NCI-H146 treated with DMSO at 0.1 percent for 48 hours (cell line): ENCODE data around the gene CCT2.
A peak's percentile ranks its signal among the peaks of the same experiment; 100 is the strongest.

Experiments used
- DNase-seq: peaks from one replicate; lab custom pipeline; 2025; ENCODE audit not compliant: unreplicated experiment; lab: John Stamatoyannopoulos, UW

CCT2 gene

GRCh38 chr12:69639400-69640016 lies 54.2 kb downstream of the CCT2 start:
- DNase-seq, result peak; percentile 31

- no peak for DNase-seq
Observed at GRCh38 chr12:69641546-69641945, 56.3 kb downstream of the CCT2 start.

- DNase-seq, result no peak
Observed at GRCh38 chr12:69642531-69642930, 57.3 kb downstream of the CCT2 start.

- DNase-seq, result no peak
Observed at GRCh38 chr12:69644511-69644910, 59.3 kb downstream of the CCT2 start.

- DNase-seq, result no peak
Observed at GRCh38 chr12:69645031-69645430, 59.8 kb downstream of the CCT2 start.

- no peak for DNase-seq
Observed at GRCh38 chr12:69647178-69647577, 61.9 kb downstream of the CCT2 start.

GRCh38 chr12:69648476-69648875 lies 63.2 kb downstream of the CCT2 start:
- DNase-seq, result no peak

- DNase-seq, result no peak
Observed at GRCh38 chr12:69649529-69649928, 64.3 kb downstream of the CCT2 start.
